HG02623 (cell line): ENCODE measurements around the gene PGGT1B.
A peak's percentile ranks its signal among the peaks of the same experiment; 100 is the strongest.
"Not testable (repeated sequence)": the region's sequence is repeated elsewhere in the genome, so short reads cannot be mapped to it uniquely, and the experiment has no call there.

Experiments
- ATAC-seq: cut with Tn5 transposase; IDR thresholded peaks from one replicate; pipeline ENCODE4 v1.9.1; 2021; ENCODE audit warnings: moderate library complexity; ENCODE audit not compliant: unreplicated experiment

Gene PGGT1B

GRCh38 chr5:115260248-115260647, 2.4 kb downstream of the PGGT1B start:
- ATAC-seq: no peak

DNA sequence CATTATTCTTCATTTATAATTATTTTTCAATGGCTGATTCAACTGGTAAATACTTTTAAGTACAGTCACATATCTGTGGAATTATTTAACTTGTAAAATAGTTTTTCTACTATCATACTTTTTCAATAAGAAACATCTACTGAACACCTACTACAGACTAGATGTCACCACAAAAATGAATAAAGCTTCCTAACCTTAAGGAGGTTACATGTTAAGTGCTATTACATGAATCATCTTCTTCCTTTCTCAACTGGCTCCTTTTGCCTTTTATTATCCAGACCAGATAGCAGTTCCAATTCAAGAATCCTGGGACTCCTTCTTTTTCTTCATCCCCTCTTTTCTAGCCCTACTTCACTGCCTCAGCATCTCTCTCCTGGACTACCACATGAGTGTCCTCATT, 4.7 kb downstream of the PGGT1B start:
- no peak for ATAC-seq

- ATAC-seq: not testable (repeated sequence)
Observed at GRCh38 chr5:115249379-115249778, 13.3 kb downstream of the PGGT1B start.

DNA sequence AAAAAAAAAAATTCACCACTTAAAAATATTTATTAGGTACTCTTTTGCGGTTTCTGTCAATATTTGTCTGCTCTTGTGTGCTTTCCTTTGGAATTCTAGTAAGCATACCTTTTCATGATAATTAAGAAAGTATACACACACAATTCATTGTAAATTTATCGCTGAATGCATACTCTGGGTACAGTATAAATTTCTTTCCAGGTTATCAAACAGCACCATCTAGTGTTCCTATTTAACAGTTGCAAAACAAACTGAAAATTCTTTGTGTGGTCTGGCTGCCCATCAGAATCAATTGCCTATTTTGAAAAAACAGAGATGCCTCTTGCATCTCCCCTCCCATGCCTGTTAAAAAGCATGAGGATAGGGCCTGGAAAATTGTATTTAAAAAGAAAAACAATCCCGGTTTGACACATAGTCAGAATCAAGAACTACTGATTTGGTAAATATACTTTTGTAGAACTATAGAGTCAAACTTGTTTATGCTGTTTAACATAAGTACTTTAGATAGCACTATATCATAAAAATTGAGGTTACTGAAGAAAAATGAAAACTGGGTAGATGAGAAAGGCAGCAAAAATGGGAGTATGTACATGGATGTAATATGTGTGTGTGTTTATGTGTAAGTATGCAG, 16.2 kb downstream of the PGGT1B start:
- ATAC-seq: peak; percentile 52

DNA sequence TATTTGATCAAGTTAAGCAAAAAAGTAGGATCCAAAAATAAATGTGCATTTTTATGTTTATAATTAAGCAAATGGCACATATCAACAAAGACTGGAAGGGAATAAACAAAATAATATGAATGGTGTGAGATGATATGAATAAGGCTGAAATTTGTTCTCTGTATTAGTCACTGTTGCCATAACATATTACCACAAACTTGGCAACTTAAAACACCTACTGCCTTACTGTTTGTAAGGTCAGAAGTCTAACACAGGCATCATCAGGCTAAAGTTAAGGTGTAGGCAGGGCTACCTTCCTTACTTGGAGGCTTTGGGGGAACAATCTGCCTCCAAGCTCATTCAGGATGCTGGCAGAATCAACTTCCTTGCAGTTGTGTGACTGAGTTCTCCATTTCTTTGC, 19.3 kb downstream of the PGGT1B start:
- no peak for ATAC-seq

- ATAC-seq: no peak
Observed at GRCh38 chr5:115241881-115242642, 20.6 kb downstream of the PGGT1B start.

- no peak for ATAC-seq
Observed at GRCh38 chr5:115237066-115237465, 25.6 kb downstream of the PGGT1B start.

GRCh38 chr5:115236599-115236998, 26.1 kb downstream of the PGGT1B start:
- ATAC-seq: no peak

GRCh38 chr5:115231598-115231997, 31.1 kb downstream of the PGGT1B start:
- no peak for ATAC-seq

DNA sequence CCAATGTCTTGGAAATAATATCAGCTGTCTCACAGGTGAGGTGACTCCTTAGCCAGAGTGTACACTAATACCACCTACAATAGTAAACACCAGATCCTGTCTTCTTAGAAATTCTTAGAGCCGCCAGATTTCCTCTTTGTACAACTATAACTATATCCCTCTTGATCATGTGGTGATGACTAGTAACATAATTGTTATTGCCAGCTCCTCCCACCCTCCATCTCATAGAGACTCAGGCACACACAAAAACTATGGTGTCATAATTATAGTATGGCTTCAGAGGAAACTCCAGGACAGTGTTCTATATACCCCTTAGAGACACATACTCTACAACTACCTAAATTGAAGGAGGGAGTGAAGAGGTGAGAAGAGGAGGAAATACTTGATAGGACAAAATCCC, 33.1 kb downstream of the PGGT1B start:
- no peak for ATAC-seq

DNA sequence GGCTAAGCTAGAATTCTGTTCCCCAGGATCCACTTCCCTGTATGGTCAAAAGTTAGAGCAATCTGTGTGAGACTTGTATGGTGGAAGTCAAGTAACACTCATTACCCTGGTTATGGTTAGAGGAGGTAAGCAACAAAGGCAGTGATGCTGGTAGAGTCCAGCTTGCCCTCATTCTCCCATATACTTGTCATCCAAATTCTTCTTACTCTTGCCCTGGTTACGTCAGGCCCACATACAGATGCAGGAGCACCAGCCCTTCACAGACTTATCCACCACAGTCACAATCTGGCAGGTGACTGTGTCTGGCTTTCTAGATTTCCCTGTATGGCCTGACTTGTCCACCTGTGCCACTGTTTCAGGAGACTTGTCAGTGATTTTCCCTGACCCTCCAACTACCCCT, 35.4 kb downstream of the PGGT1B start:
- ATAC-seq: no peak

GRCh38 chr5:115214541-115214940, 48.1 kb downstream of the PGGT1B start:
- ATAC-seq: no peak

DNA sequence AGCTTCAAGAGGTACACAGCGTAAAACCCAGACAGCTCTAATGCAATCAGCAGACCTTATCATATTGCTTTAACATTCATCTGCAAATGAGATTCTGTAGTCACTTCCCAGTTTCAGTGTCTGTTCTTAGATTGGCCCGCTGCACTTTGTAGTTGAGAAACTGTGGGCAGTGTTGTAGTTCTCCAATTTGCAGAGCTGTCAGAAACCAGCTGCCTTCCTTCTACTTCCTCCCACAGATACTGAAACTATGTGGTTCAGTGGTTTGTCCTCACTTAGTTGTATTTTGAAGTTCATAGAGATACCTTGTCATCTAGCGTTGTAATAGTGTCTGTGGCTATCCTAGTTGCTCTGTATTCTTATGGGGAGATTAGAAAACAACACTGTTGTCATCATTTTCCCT, 53.4 kb downstream of the PGGT1B start:
- ATAC-seq: peak; percentile 100

- ATAC-seq: no peak
Observed at GRCh38 chr5:115202952-115203351, 59.7 kb downstream of the PGGT1B start.

DNA sequence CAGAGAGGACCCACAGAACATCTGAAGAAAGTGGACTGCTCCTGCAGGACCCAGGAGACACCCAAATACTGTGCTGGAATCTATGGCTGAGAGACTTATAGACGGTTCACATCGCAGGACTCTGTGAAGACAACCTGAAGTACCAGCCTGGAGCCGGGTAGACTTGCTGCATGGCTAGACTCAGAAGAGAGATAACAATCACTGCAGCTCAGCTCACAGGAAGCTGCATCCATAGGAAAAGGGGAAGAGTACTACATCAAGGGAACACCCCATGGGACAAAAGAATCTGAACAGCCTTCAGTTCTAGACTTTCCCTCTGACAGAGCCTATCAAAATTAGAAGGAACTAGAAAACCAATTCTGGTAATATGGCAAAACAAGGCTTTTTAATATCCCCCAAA, 66.5 kb downstream of the PGGT1B start:
- ATAC-seq: no peak

DNA sequence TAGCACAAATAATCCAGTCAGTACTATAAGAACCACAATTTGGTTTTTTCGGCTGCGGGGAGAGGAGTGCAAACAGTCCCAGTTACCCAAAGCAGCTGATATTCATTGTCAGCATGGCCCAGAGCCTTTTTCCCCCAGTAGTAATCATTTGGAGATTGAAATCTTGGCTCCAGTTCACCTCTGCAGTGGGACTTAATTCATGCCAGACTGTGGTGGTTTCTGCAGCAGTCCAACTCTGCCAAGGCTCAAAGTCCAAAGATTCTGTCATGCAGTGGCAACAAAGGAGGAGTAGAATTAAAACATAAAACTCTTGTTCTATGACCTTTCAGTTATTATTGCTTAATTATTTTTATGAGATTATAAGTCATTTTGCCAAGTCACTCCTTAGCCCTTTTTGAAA, 68.0 kb downstream of the PGGT1B start:
- no peak for ATAC-seq

DNA sequence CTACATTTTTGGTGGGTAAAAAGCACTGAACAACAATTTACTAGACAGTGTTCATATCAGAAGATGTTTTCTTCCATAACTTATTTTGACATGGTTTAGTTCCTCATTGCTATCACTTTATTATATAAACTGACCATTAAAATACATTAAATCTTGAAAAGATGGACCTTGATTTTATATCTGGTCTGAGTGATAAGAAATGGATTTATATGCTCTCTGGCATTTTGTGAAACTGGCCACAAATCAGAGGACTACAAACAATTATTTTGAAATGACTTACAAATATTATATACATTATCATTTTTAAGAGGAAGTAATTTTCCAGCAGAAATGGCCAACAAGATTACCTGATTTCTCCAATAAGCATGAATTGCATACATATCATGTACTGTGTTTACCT, 69.4 kb downstream of the PGGT1B start:
- no peak for ATAC-seq

DNA sequence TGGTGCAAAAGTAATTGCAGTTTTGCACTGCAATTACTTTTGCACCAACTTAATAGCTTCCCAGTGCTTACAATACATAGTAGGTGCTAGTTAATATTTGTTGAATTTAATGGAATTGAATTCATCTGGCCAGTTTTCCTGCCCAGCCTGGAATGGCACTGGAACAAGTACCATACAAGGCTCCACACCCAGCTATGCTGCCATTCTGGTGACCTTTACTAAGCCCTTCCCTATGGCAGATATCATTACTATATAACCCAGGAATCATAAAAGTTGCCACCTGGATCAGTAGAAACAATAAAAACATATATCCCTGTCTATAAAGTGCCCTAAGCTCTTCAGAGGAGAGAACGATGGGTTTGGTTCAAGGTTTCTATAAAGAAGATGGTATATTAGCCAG, 70.6 kb downstream of the PGGT1B start:
- no peak for ATAC-seq

DNA sequence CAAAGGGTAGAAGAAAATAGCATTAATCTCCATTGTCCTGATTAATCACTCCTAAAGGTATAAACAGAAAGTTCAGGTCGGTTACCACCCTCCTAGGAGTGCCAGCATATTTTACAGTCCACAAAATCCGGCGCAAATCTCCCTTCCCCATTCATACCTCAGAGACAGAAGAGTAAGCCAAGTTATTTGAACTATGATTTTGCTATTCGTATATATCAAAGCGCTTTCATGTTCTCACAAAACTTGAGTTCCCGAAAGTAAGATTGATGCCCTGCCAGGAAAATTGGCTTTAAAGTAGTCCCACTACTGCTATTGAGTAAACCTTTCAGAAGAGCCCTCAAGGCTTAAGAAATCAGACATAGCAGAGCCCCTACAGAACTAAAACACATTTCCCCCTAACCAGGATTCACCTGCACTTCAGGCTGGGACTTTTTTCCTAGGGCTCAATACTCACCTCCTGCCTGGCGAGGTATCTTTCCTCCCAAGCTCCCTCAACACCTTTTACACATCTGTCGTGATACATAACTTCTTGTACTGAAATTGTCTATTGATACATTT, 71.1 kb downstream of the PGGT1B start:
- ATAC-seq: no peak

DNA sequence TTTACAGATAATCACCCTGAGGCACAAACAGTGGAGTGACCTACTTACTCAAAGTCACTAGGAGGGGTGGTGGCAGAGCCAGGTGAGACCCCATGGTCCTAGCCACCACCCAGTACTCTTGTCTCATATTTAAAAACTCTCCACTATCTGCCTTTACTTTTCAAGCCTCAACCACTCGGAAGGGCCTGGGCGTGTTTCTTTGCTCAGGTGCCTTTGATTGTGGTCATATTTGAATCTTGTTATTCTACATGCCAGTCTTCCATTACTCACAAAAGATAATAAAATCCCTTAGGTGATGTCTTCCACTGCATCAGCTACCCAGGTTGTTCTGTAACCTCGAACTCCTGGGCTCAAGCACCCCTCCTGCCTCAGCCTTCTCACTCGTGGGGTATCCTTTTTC, 72.3 kb downstream of the PGGT1B start:
- no peak for ATAC-seq

- ATAC-seq: no peak
Observed at GRCh38 chr5:115189866-115190265, 72.8 kb downstream of the PGGT1B start.

GRCh38 chr5:115186794-115187193, 75.9 kb downstream of the PGGT1B start:
- ATAC-seq: no peak
